ENCODE results near the gene IL17RB. TPM values are rescaled to one million over a fixed set of nuclear protein-coding genes. Genes with fewer than 3 reads are reported as not detected.

IL17RB gene
- total RNA-seq, 1 experiment from 2014 or later: 0.25 TPM

- no peak for DNase-seq (ENCODE audit: extremely low read depth, low read depth)
Observed at GRCh38 chr3:53900666-53901331, 54.4 kb downstream of the IL17RB start.

- no peak for DNase-seq (ENCODE audit: extremely low read depth, low read depth)
Observed at GRCh38 chr3:53902067-53902466, 55.7 kb downstream of the IL17RB start.

GRCh38 chr3:53902711-53903110, 56.3 kb downstream of the IL17RB start:
- DNase-seq (ENCODE audit: extremely low read depth, low read depth): no peak

- no peak for DNase-seq (ENCODE audit: extremely low read depth, low read depth)
Observed at GRCh38 chr3:53913401-53913800, 67.0 kb downstream of the IL17RB start.

Small RNAs within 50 kb of the gene (small RNA-seq; reads per million reads assigned to genes)
- gene AC012467.1: 0 reads per million in 2 experiments

Other genes starting within 250 kb of the IL17RB start
- gene CHDH, start 149 bp upstream of the IL17RB start, total RNA-seq (2014; rRNA removed; shearing (Covaris generic)): 0.57 and 1.2 TPM in 2 replicates
- gene ACTR8, start 35.6 kb downstream of the IL17RB start, total RNA-seq (2014; rRNA removed; shearing (Covaris generic)): 15.1 and 15.2 TPM in 2 replicates
- 25.0 and 35.3 TPM in 2 replicates for gene SELENOK, start 45.3 kb downstream of the IL17RB start, total RNA-seq (2014; rRNA removed; shearing (Covaris generic))

All from NCI-H460 (cell line).